Duodenal mucosa (tissue), 2 donors: ENCODE data around the gene COL6A2.

Experiments used
- H3K27ac ChIP-seq: one replicate; pipeline ENCODE4 v1.7.0; 2013; ENCODE audit warnings: low read depth, low read length
- H3K27me3 ChIP-seq, 2 donors: one replicate each; pipeline ENCODE4 v1.7.0; 2013; ENCODE audit warnings: low read length in 2 of 2, control low read depth in 1 of 2; ENCODE audit not compliant: insufficient read depth in 2 of 2, control insufficient read depth in 1 of 2
- H3K36me3 ChIP-seq, 2 donors: one replicate each; pipeline ENCODE4 v1.7.0; 2013; ENCODE audit warnings: low read length in 2 of 2, control low read depth in 1 of 2; ENCODE audit not compliant: insufficient read depth in 2 of 2, control insufficient read depth in 1 of 2
- H3K4me1 ChIP-seq, 2 donors: one replicate each; pipeline ENCODE4 v1.7.0; 2013; ENCODE audit warnings: low read length in 2 of 2, control low read depth in 1 of 2; ENCODE audit not compliant: insufficient read depth in 2 of 2, control insufficient read depth in 1 of 2
- H3K4me3 ChIP-seq, 2 donors: one replicate each; pipeline ENCODE4 v1.7.0; 2013; ENCODE audit warnings: low read length in 2 of 2, low read depth in 1 of 2
- H3K9ac ChIP-seq, 2 donors: one replicate each; pipeline ENCODE4 v1.7.0; 2013; ENCODE audit warnings: low read length in 2 of 2, low read depth in 1 of 2
- H3K9me3 ChIP-seq, 2 donors: one replicate each; pipeline ENCODE4 v1.7.0; 2013; ENCODE audit warnings: low read length in 2 of 2, control low read depth in 1 of 2; ENCODE audit not compliant: control insufficient read depth in 1 of 2

The COL6A2 gene

GRCh38 chr21:46061063-46061462, 36.8 kb upstream of the COL6A2 start:
- H3K4me1 ChIP-seq = peaks cover 10 to 11% of the 10 kb centered on the region in 2 donors
- H3K9me3 ChIP-seq = peaks cover 11 to 12% of the 10 kb centered on the region in 2 donors
- no peaks in the 10 kb centered on the region for H3K36me3 ChIP-seq
- H3K27ac ChIP-seq = peak overlapping the region; percentile 76
- peaks cover 0 to 3% of the 10 kb centered on the region in 2 donors for H3K27me3 ChIP-seq
- H3K4me3 ChIP-seq = no peak overlapping the region
- no peak overlapping the region for H3K9ac ChIP-seq

GRCh38 chr21:46061518-46061917, 36.4 kb upstream of the COL6A2 start:
- Histone ChIP-seq H3K4me3 (no peak overlapping the region), H3K9ac (no peak overlapping the region), H3K27ac (no peak overlapping the region), H3K27me3 (peaks cover 0 to 3% of the 10 kb centered on the region in 2 donors), H3K9me3 (peaks cover 11 to 12% of the 10 kb centered on the region in 2 donors), H3K36me3 (no peaks in the 10 kb centered on the region), H3K4me1 (peaks cover 11 to 14% of the 10 kb centered on the region in 2 donors)

GRCh38 chr21:46061950-46062349, 36.0 kb upstream of the COL6A2 start:
- no peaks in the 10 kb centered on the region for H3K36me3 ChIP-seq
- peaks cover 11 to 17% of the 10 kb centered on the region in 2 donors for H3K4me1 ChIP-seq
- peaks cover 11 to 12% of the 10 kb centered on the region in 2 donors for H3K9me3 ChIP-seq
- H3K27ac ChIP-seq = no peak overlapping the region
- peaks cover 0 to 3% of the 10 kb centered on the region in 2 donors for H3K27me3 ChIP-seq
- H3K4me3 ChIP-seq = no peak overlapping the region
- H3K9ac ChIP-seq = no peak overlapping the region

GRCh38 chr21:46062471-46063211, 35.3 kb upstream of the COL6A2 start:
- H3K9ac ChIP-seq = no peak overlapping the region
- peaks cover 4 to 16% of the 10 kb centered on the region in 2 donors for H3K4me1 ChIP-seq
- no peaks in the 10 kb centered on the region for H3K36me3 ChIP-seq
- peaks cover 11 to 12% of the 10 kb centered on the region in 2 donors for H3K9me3 ChIP-seq
- H3K27me3 ChIP-seq = peaks cover 0 to 3% of the 10 kb centered on the region in 2 donors
- no peak overlapping the region for H3K27ac ChIP-seq
- H3K4me3 ChIP-seq = no peak overlapping the region

- no peak overlapping the region for H3K4me3 ChIP-seq
- H3K27me3 ChIP-seq = peaks cover 0 to 3% of the 10 kb centered on the region in 2 donors
- H3K27ac ChIP-seq = no peak overlapping the region
Observed at GRCh38 chr21:46063227-46063626, 34.7 kb upstream of the COL6A2 start.

GRCh38 chr21:46063734-46064680, 33.9 kb upstream of the COL6A2 start:
- H3K4me3 ChIP-seq = no peak overlapping the region
- peaks cover 0 to 3% of the 10 kb centered on the region in 2 donors for H3K27me3 ChIP-seq
- H3K9me3 ChIP-seq = peaks cover 9% of the 10 kb centered on the region in 2 donors
- no peaks in the 10 kb centered on the region for H3K36me3 ChIP-seq
- H3K4me1 ChIP-seq = peaks cover 3 to 16% of the 10 kb centered on the region in 2 donors
- H3K9ac ChIP-seq = no peak overlapping the region
- peak overlapping the region; percentile 3 for H3K27ac ChIP-seq

More at GRCh38 chr21:46063227-46063626, 34.7 kb upstream of the COL6A2 start:
- no peaks in the 10 kb centered on the region for H3K36me3 ChIP-seq
- H3K9ac ChIP-seq = no peak overlapping the region
- peaks cover 11 to 12% of the 10 kb centered on the region in 2 donors for H3K9me3 ChIP-seq
- peaks cover 3 to 16% of the 10 kb centered on the region in 2 donors for H3K4me1 ChIP-seq

GRCh38 chr21:46064870-46065214, 33.1 kb upstream of the COL6A2 start:
- Histone ChIP-seq H3K9ac (no peak overlapping the region), H3K9me3 (peaks cover 9 to 12% of the 10 kb centered on the region in 2 donors), H3K27ac (peak overlapping the region; percentile 62), H3K4me1 (peaks cover 3 to 16% of the 10 kb centered on the region in 2 donors), H3K27me3 (peaks cover 0 to 3% of the 10 kb centered on the region in 2 donors), H3K36me3 (no peaks in the 10 kb centered on the region), H3K4me3 (no peak overlapping the region)

GRCh38 chr21:46065215-46065913, 32.5 kb upstream of the COL6A2 start:
- Histone ChIP-seq H3K4me1 (peaks cover 3 to 14% of the 10 kb centered on the region in 2 donors), H3K4me3 (no peak overlapping the region), H3K9me3 (peaks cover 9 to 12% of the 10 kb centered on the region in 2 donors), H3K9ac (no peak overlapping the region), H3K27me3 (peaks cover 0 to 3% of the 10 kb centered on the region in 2 donors), H3K36me3 (no peaks in the 10 kb centered on the region), H3K27ac (peak overlapping the region; percentile 68)

- Histone ChIP-seq H3K27me3 (peaks cover 0 to 3% of the 10 kb centered on the region in 2 donors), H3K27ac (peak overlapping the region; percentile 68), H3K9me3 (peaks cover 9 to 12% of the 10 kb centered on the region in 2 donors), H3K9ac (no peak overlapping the region), H3K36me3 (no peaks in the 10 kb centered on the region), H3K4me3 (no peak overlapping the region), H3K4me1 (peaks cover 3 to 10% of the 10 kb centered on the region in 2 donors)
Observed at GRCh38 chr21:46065914-46066551, 31.9 kb upstream of the COL6A2 start.
